Smooth muscle cell (in vitro differentiated cells): ENCODE data around the gene CNTN6. TPM values are rescaled to one million over a fixed set of nuclear protein-coding genes. Genes with fewer than 3 reads are reported as not detected.

ENCODE experiments used
- DNase-seq: peaks from one replicate; lab custom pipeline; 2025; ENCODE audit not compliant: unreplicated experiment; lab: John Stamatoyannopoulos, UW
- H2AFZ ChIP-seq: fragments of 200-600 bp; sonication (generic); 2 replicates; pipeline ENCODE4 v1.6.0; 2016; ENCODE audit warnings: antibody characterized with exemption, low read depth, mild to moderate bottlenecking
- H3F3A ChIP-seq: fragments of 200-600 bp; sonication (generic); 2 replicates; pipeline ENCODE4 v1.6.0; 2017; ENCODE audit warnings: antibody characterized with exemption, low read depth
- H3K27ac ChIP-seq: fragments of 200-600 bp; sonication (generic); 2 replicates; pipeline ENCODE4 v1.5.1; 2016; ENCODE audit warnings: low read depth, mild to moderate bottlenecking
- H3K27me3 ChIP-seq: fragments of 200-600 bp; sonication (generic); 2 replicates; pipeline ENCODE4 v1.6.1; 2016; ENCODE audit warnings: low read depth, mild to moderate bottlenecking
- H3K36me3 ChIP-seq: fragments of 200-600 bp; sonication (generic); 2 replicates; pipeline ENCODE4 v1.5.1; 2016; ENCODE audit warnings: low read depth
- H3K4me1 ChIP-seq: fragments of 200-600 bp; sonication (generic); 2 replicates; pipeline ENCODE4 v1.5.1; 2016; ENCODE audit warnings: low read depth
- H3K4me2 ChIP-seq: fragments of 200-600 bp; sonication (generic); 2 replicates; pipeline ENCODE4 v1.6.0; 2016; ENCODE audit warnings: mild to moderate bottlenecking
- H3K4me3 ChIP-seq: fragments of 200-600 bp; sonication (generic); 2 replicates; pipeline ENCODE4 v1.5.1; 2016; ENCODE audit warnings: mild to moderate bottlenecking
- H3K79me2 ChIP-seq: fragments of 200-600 bp; sonication (generic); 2 replicates; pipeline ENCODE4 v1.6.0; 2016; ENCODE audit warnings: low read depth, mild to moderate bottlenecking
- H3K9ac ChIP-seq: fragments of 200-600 bp; sonication (generic); 2 replicates; pipeline ENCODE4 v1.6.0; 2016; ENCODE audit warnings: low read depth
- H3K9me3 ChIP-seq: fragments of 200-600 bp; sonication (generic); replicated peaks from 2 replicates; pipeline ENCODE4 v1.5.1; 2016; ENCODE audit warnings: low read depth
- H4K20me1 ChIP-seq: fragments of 200-600 bp; sonication (generic); 2 replicates; pipeline ENCODE4 v1.6.0; 2016; ENCODE audit warnings: low read depth
- CTCF ChIP-seq: fragments of 200-600 bp; sonication (generic); IDR thresholded peaks from 2 replicates; pipeline ENCODE4 v1.5.1; 2017; ENCODE audit warnings: borderline replicate concordance, mild to moderate bottlenecking, antibody characterized with exemption; ENCODE audit not compliant: insufficient read depth, poor library complexity, severe bottlenecking
- WGBS: methylation state at CpG from one replicate; pipeline ENCODE4 v1.1.7; 2016; ENCODE audit warnings: low lambda C conversion rate; 5-methylcytosine and 5-hydroxymethylcytosine counted together
- polyA plus RNA-seq: library from polyadenylated mRNA; unstranded; fragments of >200 nt; fragmentation: Nextera tagmentation; extraction: Ambion mirVana; gene quantifications from 2 replicates; pipeline ENCODE4 v1.2.1, GENCODE V29; 2016
- total RNA-seq: library from RNA; depleted of rRNA; stranded (reverse); fragments of >200 nt; gene quantifications from 2 replicates; pipeline ENCODE4 v1.2.3, GENCODE V29; 2014

Gene CNTN6
- total and polyA plus RNA-seq, 2 experiments from 2014 or later, result 8.1 to 11.1 TPM

- no peaks in the 10 kb centered on the region for H3F3A ChIP-seq
- no peak for DNase-seq
- no peaks in the 10 kb centered on the region for H3K27me3 ChIP-seq
- H3K4me2 ChIP-seq, result no peak overlapping the region
- no peak overlapping the region for H3K27ac ChIP-seq
- H3K4me1 ChIP-seq, result no peaks in the 10 kb centered on the region
- H3K9me3 ChIP-seq, result no peaks in the 10 kb centered on the region
- H3K79me2 ChIP-seq, result no peaks in the 10 kb centered on the region
- H3K9ac ChIP-seq, result no peak overlapping the region
- H3K4me3 ChIP-seq, result no peak overlapping the region
- TF ChIP-seq CTCF, result no peak
- no peaks in the 10 kb centered on the region for H4K20me1 ChIP-seq
- WGBS, result 61% methylated on average over 8 of the region's 8 CpGs
- H2AFZ ChIP-seq, result no peak overlapping the region
- H3K36me3 ChIP-seq, result no peaks in the 10 kb centered on the region
Observed at GRCh38 chr3:1235526-1236120, 142.8 kb downstream of the CNTN6 start.

DNA sequence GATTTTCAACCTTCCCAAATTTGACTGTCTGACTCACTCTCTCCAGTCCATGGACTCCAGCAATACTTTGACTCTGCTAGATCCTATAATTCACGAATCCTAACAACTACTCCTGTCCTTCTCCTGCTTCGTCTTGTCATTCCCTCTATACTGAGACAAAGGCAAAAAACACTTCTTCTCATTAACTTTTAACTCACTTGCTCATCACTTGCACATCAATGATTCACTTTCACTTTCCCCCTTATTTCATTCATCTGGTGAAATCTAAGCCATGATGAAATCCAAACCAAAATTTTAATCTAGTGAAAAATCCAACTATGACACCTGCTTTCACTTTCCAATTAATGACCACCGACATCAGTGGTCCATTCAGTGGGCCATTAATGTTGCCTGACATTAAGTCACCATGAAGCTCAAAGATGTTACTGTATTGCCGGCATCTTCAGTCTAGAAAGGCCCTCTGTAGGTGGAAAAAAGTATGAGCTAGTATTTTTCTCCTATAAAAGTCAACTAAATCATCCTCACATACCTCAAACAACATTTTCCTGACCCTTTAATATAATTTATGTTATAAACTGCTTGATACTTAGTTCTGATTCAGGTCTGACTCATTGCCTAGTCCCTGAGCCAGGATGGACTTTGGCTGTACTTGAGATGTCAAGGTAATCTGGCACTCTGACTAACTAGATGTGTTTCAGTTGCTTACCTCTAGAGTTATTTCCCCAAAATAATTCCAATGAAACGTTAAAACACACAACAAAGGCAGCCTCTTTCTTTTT lies 158.6 kb downstream of the CNTN6 start:
- DNase-seq, result no peak
- no peak for TF ChIP-seq CTCF
- no peak overlapping the region for H3K4me2 ChIP-seq

GRCh38 chr3:1252061-1252430 lies 159.2 kb downstream of the CNTN6 start:
- no peaks in the 10 kb centered on the region for H3F3A ChIP-seq
- H3K4me2 ChIP-seq, result no peak overlapping the region
- no peak for DNase-seq
- no peaks in the 10 kb centered on the region for H3K4me1 ChIP-seq
- no peaks in the 10 kb centered on the region for H3K27me3 ChIP-seq
- no peak for TF ChIP-seq CTCF
- no peaks in the 10 kb centered on the region for H3K79me2 ChIP-seq
- H3K27ac ChIP-seq, result no peak overlapping the region
- no peaks in the 10 kb centered on the region for H3K36me3 ChIP-seq
- H2AFZ ChIP-seq, result no peak overlapping the region
- no peak overlapping the region for H3K4me3 ChIP-seq
- H3K9ac ChIP-seq, result no peak overlapping the region
- H4K20me1 ChIP-seq, result no peaks in the 10 kb centered on the region
- H3K9me3 ChIP-seq, result no peaks in the 10 kb centered on the region

More for the DNA sequence above, 158.6 kb downstream of the CNTN6 start:
- no peaks in the 10 kb centered on the region for H3K4me1 ChIP-seq
- 81% methylated on average over 5 of the region's 5 CpGs for WGBS
- no peaks in the 10 kb centered on the region for H4K20me1 ChIP-seq
- H2AFZ ChIP-seq, result no peak overlapping the region
- no peaks in the 10 kb centered on the region for H3K27me3 ChIP-seq
- H3K79me2 ChIP-seq, result no peaks in the 10 kb centered on the region
- H3K4me3 ChIP-seq, result no peak overlapping the region
- no peaks in the 10 kb centered on the region for H3K36me3 ChIP-seq
- no peak overlapping the region for H3K9ac ChIP-seq
- H3K9me3 ChIP-seq, result no peaks in the 10 kb centered on the region
- H3F3A ChIP-seq, result no peaks in the 10 kb centered on the region
- H3K27ac ChIP-seq, result no peak overlapping the region

- Histone ChIP-seq H3K27ac (no peak overlapping the region), H3K36me3 (no peaks in the 10 kb centered on the region), H3K79me2 (no peaks in the 10 kb centered on the region), H3K27me3 (no peaks in the 10 kb centered on the region), H2AFZ (no peak overlapping the region), H3K4me2 (no peak overlapping the region), H3K4me1 (no peaks in the 10 kb centered on the region), H3K9ac (no peak overlapping the region), H3F3A (no peaks in the 10 kb centered on the region), H4K20me1 (no peaks in the 10 kb centered on the region), H3K9me3 (no peaks in the 10 kb centered on the region), H3K4me3 (no peak overlapping the region)
- 96% methylated on average over 2 of the region's 2 CpGs for WGBS
- DNase-seq, result no peak
- TF ChIP-seq CTCF, result no peak
Observed at GRCh38 chr3:1262246-1262645, 169.4 kb downstream of the CNTN6 start.
